Fibroblast of lung (primary cell): ENCODE measurements around the gene C13orf42. TPM values are rescaled to one million over a fixed set of nuclear protein-coding genes. Genes with fewer than 3 reads are reported as not detected.

Experiments used
- DNase-seq, 2 donors: peaks; one replicate each; pipeline versions ENCODE4 v3.0.0 to v3.0.0-alpha.2; 2010; ENCODE audit warnings: low read depth in 2 of 2
- H2AFZ ChIP-seq: 2 replicates; pipeline ENCODE4 v1.5.1; 2012; ENCODE audit warnings: low read length, control low read depth, inconsistent platforms
- H3K27ac ChIP-seq: 2 replicates; pipeline ENCODE4 v1.5.1; 2011; ENCODE audit warnings: low read length, control low read depth; ENCODE audit not compliant: insufficient read depth
- H3K27me3 ChIP-seq: 2 replicates; pipeline ENCODE4 v1.5.1; 2011; ENCODE audit warnings: mild to moderate bottlenecking, low read length; ENCODE audit not compliant: control insufficient read depth, insufficient read depth
- H3K36me3 ChIP-seq: 2 replicates; pipeline ENCODE4 v1.5.1; 2011; ENCODE audit warnings: low read length; ENCODE audit not compliant: control insufficient read depth, insufficient read depth
- H3K4me1 ChIP-seq: 2 replicates; pipeline ENCODE4 v1.5.1; 2011; ENCODE audit warnings: low read length; ENCODE audit not compliant: control insufficient read depth, insufficient read depth; ENCODE audit errors: extremely low read depth
- H3K4me2 ChIP-seq: 2 replicates; pipeline ENCODE4 v1.5.1; 2011; ENCODE audit warnings: low read length, control low read depth; ENCODE audit not compliant: insufficient read depth; ENCODE audit errors: extremely low read depth
- H3K4me3 ChIP-seq, 4 experiments: fragments of 200-600 bp in 1 of 4; sonication (generic) in 1 of 4; replicated peaks in 1 of 4; 2 replicates each; pipeline ENCODE4 v1.5.1; 2011 to 2016; ENCODE audit warnings: low read length in 4 of 4, low read depth in 3 of 4, mild to moderate bottlenecking in 3 of 4, control low read depth in 2 of 4, inconsistent platforms in 1 of 4, mixed read lengths in 1 of 4; ENCODE audit not compliant: insufficient read depth in 1 of 4; ENCODE audit errors: control extremely low read depth in 1 of 4
- H3K79me2 ChIP-seq: 2 replicates; pipeline ENCODE4 v1.5.1; 2012; ENCODE audit warnings: mild to moderate bottlenecking, low read length, inconsistent platforms; ENCODE audit not compliant: control insufficient read depth, insufficient read depth
- H3K9ac ChIP-seq: 2 replicates; pipeline ENCODE4 v1.5.1; 2011; ENCODE audit warnings: mild to moderate bottlenecking, low read length, control low read depth; ENCODE audit not compliant: insufficient read depth
- H3K9me3 ChIP-seq: 2 replicates; pipeline ENCODE4 v1.5.1; 2012; ENCODE audit warnings: low read depth, low read length; ENCODE audit not compliant: control insufficient read depth, insufficient read depth
- H4K20me1 ChIP-seq: 2 replicates; pipeline ENCODE4 v1.5.1; 2011; ENCODE audit warnings: low read length; ENCODE audit not compliant: control insufficient read depth, insufficient read depth; ENCODE audit errors: extremely low read depth
- CTCF ChIP-seq, 2 donors: IDR thresholded peaks in 1 of 2; conservative IDR thresholded peaks in 1 of 2; 1 replicate in 1 of 2; 2 replicates in 1 of 2; pipeline ENCODE4 v1.5.1; 2011 to 2012; ENCODE audit warnings: low read length in 2 of 2, control low read depth in 1 of 2, inconsistent platforms in 1 of 2, low read depth in 1 of 2, mild to moderate bottlenecking in 1 of 2
- EZH2 ChIP-seq: IDR thresholded peaks from 2 replicates; pipeline ENCODE4 v1.5.1; 2012; ENCODE audit warnings: low read length, control low read depth, mild to moderate bottlenecking; ENCODE audit errors: missing control alignments
- polyA plus RNA-seq, 2 donors: library from polyadenylated mRNA; depleted of rRNA in 1 of 2; stranded (reverse) in 1 of 2; unstranded in 1 of 2; fragments of >200 nt; gene quantifications; 2 replicates each; pipeline ENCODE4 v1.2.1, GENCODE V29; 2011 to 2012; ENCODE audit warnings: missing spikeins in 1 of 2
- total RNA-seq: library from RNA; depleted of rRNA; stranded (reverse); fragments of >200 nt; gene quantifications from 2 replicates; pipeline ENCODE4 v1.2.1, GENCODE V29; 2014

The C13orf42 gene
- total and polyA plus RNA-seq, 2 donors (not counting 1 experiment from before 2014, with no cell fraction given), result not detected

GRCh38 chr13:51096131-51096530 is 14.9 kb downstream of the C13orf42 start:
- Histone ChIP-seq H4K20me1 (no peaks in the 10 kb centered on the region), H3K4me1 (no peaks in the 10 kb centered on the region), H2AFZ (no peak overlapping the region), H3K27ac (no peak overlapping the region), H3K36me3 (no peaks in the 10 kb centered on the region), H3K4me3 (no peak overlapping the region), H3K9me3 (no peaks in the 10 kb centered on the region), H3K4me2 (no peak overlapping the region), H3K79me2 (no peaks in the 10 kb centered on the region), H3K27me3 (peaks cover 5% of the 10 kb centered on the region), H3K9ac (no peak overlapping the region)
- TF ChIP-seq EZH2 (no peak), CTCF (conservative IDR thresholded peaks at IDR 0.05 in 1 of 2, IDR thresholded peaks at IDR 0.05 in 1 of 2; ENCODE audit: low read depth in 1 of 2, low read length in 2 of 2) (no peak)
- no peak for DNase-seq

DNA sequence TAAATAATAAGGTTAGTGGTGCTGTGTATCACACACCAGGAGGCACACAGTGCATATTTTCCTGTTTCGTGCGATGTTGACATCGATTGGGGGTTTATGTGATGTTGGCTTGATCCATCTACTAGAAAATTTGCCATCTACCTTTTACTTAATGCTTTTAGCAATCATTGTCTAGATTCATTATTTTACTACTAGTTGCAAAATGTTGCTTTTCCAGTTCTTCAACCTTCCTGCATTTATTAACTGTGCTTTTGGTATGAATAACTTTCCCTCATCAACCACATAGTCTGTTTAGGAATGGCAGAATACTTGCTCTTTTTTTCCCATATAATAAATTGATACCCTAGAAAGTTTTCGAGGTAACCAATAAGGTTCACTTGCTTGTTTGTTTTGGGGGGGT is 17.5 kb downstream of the C13orf42 start:
- no peaks in the 10 kb centered on the region for H3K36me3 ChIP-seq
- no peaks in the 10 kb centered on the region for H3K79me2 ChIP-seq
- H3K4me1 ChIP-seq, result no peaks in the 10 kb centered on the region
- H3K27ac ChIP-seq, result no peak overlapping the region
- no peak overlapping the region for H3K9ac ChIP-seq
- TF ChIP-seq CTCF (conservative IDR thresholded peaks at IDR 0.05 in 1 of 2, IDR thresholded peaks at IDR 0.05 in 1 of 2; ENCODE audit: low read depth in 1 of 2, low read length in 2 of 2) (no peak), EZH2 (no peak)
- DNase-seq, result no peak
- no peaks in the 10 kb centered on the region for H4K20me1 ChIP-seq
- H2AFZ ChIP-seq, result no peak overlapping the region
- peaks cover 5% of the 10 kb centered on the region for H3K27me3 ChIP-seq
- H3K4me3 ChIP-seq, result no peak overlapping the region
- no peak overlapping the region for H3K4me2 ChIP-seq
- no peaks in the 10 kb centered on the region for H3K9me3 ChIP-seq

DNA sequence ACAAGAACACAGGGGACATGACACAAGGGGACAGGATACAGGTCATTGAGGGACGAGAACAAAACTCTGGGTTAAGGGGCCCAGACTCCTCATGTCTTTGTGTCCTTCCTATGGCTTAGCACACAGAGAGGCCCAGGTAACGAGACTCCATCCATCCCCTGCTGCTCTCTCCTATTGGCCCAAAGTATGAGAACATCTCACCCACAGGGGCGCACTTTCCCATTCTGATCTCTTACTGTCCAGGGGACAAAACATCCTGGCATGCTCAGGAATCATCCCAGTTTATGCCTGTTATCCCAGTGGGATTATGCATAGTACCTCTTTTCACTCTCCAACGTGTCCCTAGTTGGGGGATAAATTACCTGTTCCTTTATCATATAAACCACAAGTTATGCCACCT is 19.2 kb downstream of the C13orf42 start:
- no peaks in the 10 kb centered on the region for H3K36me3 ChIP-seq
- no peak overlapping the region for H3K4me3 ChIP-seq
- H3K79me2 ChIP-seq, result no peaks in the 10 kb centered on the region
- H4K20me1 ChIP-seq, result no peaks in the 10 kb centered on the region
- DNase-seq, result no peak
- H3K9me3 ChIP-seq, result no peaks in the 10 kb centered on the region
- H3K4me1 ChIP-seq, result no peaks in the 10 kb centered on the region
- H3K4me2 ChIP-seq, result no peak overlapping the region
- H2AFZ ChIP-seq, result no peak overlapping the region
- no peak overlapping the region for H3K9ac ChIP-seq
- H3K27me3 ChIP-seq, result no peaks in the 10 kb centered on the region
- no peak overlapping the region for H3K27ac ChIP-seq
- no peak for TF ChIP-seq EZH2
- no peak for TF ChIP-seq CTCF (conservative IDR thresholded peaks at IDR 0.05 in 1 of 2, IDR thresholded peaks at IDR 0.05 in 1 of 2; ENCODE audit: low read depth in 1 of 2, low read length in 2 of 2)
